ENCODE data around the gene AMZ1. TPM values are rescaled to one million over a fixed set of nuclear protein-coding genes. Genes with fewer than 3 reads are reported as not detected.
A peak's percentile ranks its signal among the peaks of the same experiment; 100 is the strongest.

The AMZ1 gene
- total RNA-seq, 1 donor from 2014 or later, result not detected

- DNase-seq (ENCODE audit: low read depth, low spot score), result no peak
- Mint-ChIP-seq H3K9me3 (no peaks in the 10 kb centered on the region), H3K36me3 (ENCODE audit: low read depth) (peaks cover 5% of the 10 kb centered on the region), H3K4me1 (no peaks in the 10 kb centered on the region), H3K27me3 (ENCODE audit: low read depth) (no peaks in the 10 kb centered on the region), H3K27ac (ENCODE audit: unreplicated experiment) (no peak overlapping the region), H3K4me3 (no peak overlapping the region)
- no peak for TF ChIP-seq CTCF (conservative IDR thresholded peaks at IDR 0.05)
Measured at GRCh38 chr7:2659556-2660358, 28.2 kb upstream of the AMZ1 start.

- no peak for DNase-seq (ENCODE audit: low read depth, low spot score)
- Mint-ChIP-seq H3K9me3 (no peaks in the 10 kb centered on the region), H3K36me3 (ENCODE audit: low read depth) (peaks cover 5% of the 10 kb centered on the region), H3K27ac (ENCODE audit: unreplicated experiment) (no peak overlapping the region), H3K27me3 (ENCODE audit: low read depth) (no peaks in the 10 kb centered on the region), H3K4me1 (no peaks in the 10 kb centered on the region), H3K4me3 (no peak overlapping the region)
- TF ChIP-seq CTCF (conservative IDR thresholded peaks at IDR 0.05), result no peak
Measured at GRCh38 chr7:2660359-2661095, 27.5 kb upstream of the AMZ1 start.

GRCh38 chr7:2661096-2661449 is 26.9 kb upstream of the AMZ1 start:
- peaks cover 5% of the 10 kb centered on the region for H3K36me3 Mint-ChIP-seq (ENCODE audit: low read depth)
- H3K4me3 Mint-ChIP-seq, result no peak overlapping the region
- H3K27me3 Mint-ChIP-seq (ENCODE audit: low read depth), result no peaks in the 10 kb centered on the region
- no peak for DNase-seq (ENCODE audit: low read depth, low spot score)
- no peaks in the 10 kb centered on the region for H3K9me3 Mint-ChIP-seq
- no peaks in the 10 kb centered on the region for H3K4me1 Mint-ChIP-seq
- peak; percentile 30 for TF ChIP-seq CTCF (conservative IDR thresholded peaks at IDR 0.05)
- no peak overlapping the region for H3K27ac Mint-ChIP-seq (ENCODE audit: unreplicated experiment)

- Mint-ChIP-seq H3K27me3 (ENCODE audit: low read depth) (no peaks in the 10 kb centered on the region), H3K4me3 (no peak overlapping the region), H3K27ac (ENCODE audit: unreplicated experiment) (no peak overlapping the region), H3K36me3 (ENCODE audit: low read depth) (peaks cover 5% of the 10 kb centered on the region), H3K9me3 (no peaks in the 10 kb centered on the region), H3K4me1 (no peaks in the 10 kb centered on the region)
- TF ChIP-seq CTCF (conservative IDR thresholded peaks at IDR 0.05), result no peak
- no peak for DNase-seq (ENCODE audit: low read depth, low spot score)
Measured at GRCh38 chr7:2661602-2662272, 26.3 kb upstream of the AMZ1 start.

- Mint-ChIP-seq H3K27me3 (ENCODE audit: low read depth) (peaks cover 2% of the 10 kb centered on the region), H3K36me3 (ENCODE audit: low read depth) (no peaks in the 10 kb centered on the region), H3K9me3 (no peaks in the 10 kb centered on the region), H3K4me3 (no peak overlapping the region), H3K27ac (ENCODE audit: unreplicated experiment) (no peak overlapping the region), H3K4me1 (no peaks in the 10 kb centered on the region)
- DNase-seq (ENCODE audit: low read depth, low spot score), result no peak
- TF ChIP-seq CTCF (conservative IDR thresholded peaks at IDR 0.05), result no peak
Measured at GRCh38 chr7:2662273-2663120, 25.5 kb upstream of the AMZ1 start.

All from neural crest cell (in vitro differentiated cells).